Panc1 (cell line): ENCODE measurements around the gene GANC.

Experiments
- CTCF ChIP-seq: fragments of 450-650 bp; IDR thresholded peaks from 2 replicates; pipeline ENCODE4 v1.5.1; 2017; ENCODE audit warnings: mild to moderate bottlenecking
- POLR2AphosphoS5 ChIP-seq: IDR thresholded peaks from 2 replicates; pipeline ENCODE4 v1.6.1; 2012; ENCODE audit warnings: mild to moderate bottlenecking, low read depth, low read length, moderate library complexity
- REST ChIP-seq, 2 experiments: IDR thresholded peaks; 2 replicates each; pipeline ENCODE4 v1.6.1; 2011 to 2012; ENCODE audit warnings: low read depth in 2 of 2, control low read depth in 1 of 2, low read length in 1 of 2, mild to moderate bottlenecking in 1 of 2, moderate library complexity in 1 of 2; ENCODE audit not compliant: insufficient read depth in 1 of 2
- SIN3A ChIP-seq: IDR thresholded peaks from 2 replicates; pipeline ENCODE4 v1.6.1; 2012; ENCODE audit warnings: low read depth, mild to moderate bottlenecking, low read length, moderate library complexity, borderline replicate concordance; ENCODE audit not compliant: insufficient read depth

- TF ChIP-seq CTCF (no peak), REST (IDR thresholded peaks at IDR 0.05; ENCODE audit: insufficient read depth in 1 of 2, low read depth in 2 of 2, low read length in 1 of 2) (no peak), POLR2AphosphoS5 (no peak), SIN3A (no peak)
Observed at GRCh38 chr15:42385980-42386700, 113.1 kb downstream of the GANC start.
